Neuronal stem cell (in vitro differentiated cells): Measurements from ENCODE around the gene VDR.

Experiments used
- DNase-seq: peaks from one replicate; pipeline ENCODE4 v3.0.0-alpha.2; 2013; ENCODE audit warnings: low spot score
- H2AFZ ChIP-seq: one replicate; pipeline ENCODE4 v1.6.1; 2013; ENCODE audit warnings: mild to moderate bottlenecking, low read length, inconsistent platforms
- H2AK5ac ChIP-seq: 2 replicates; pipeline ENCODE4 v1.6.1; 2013; ENCODE audit warnings: low read depth, mild to moderate bottlenecking, inconsistent platforms, low read length, moderate library complexity, mixed read lengths
- H2BK120ac ChIP-seq: 2 replicates; pipeline ENCODE4 v1.6.1; 2013; ENCODE audit warnings: low read depth, mild to moderate bottlenecking, inconsistent platforms, low read length, moderate library complexity, mixed read lengths
- H2BK12ac ChIP-seq: one replicate; pipeline ENCODE4 v1.6.1; 2013; ENCODE audit warnings: low read length, inconsistent platforms
- H2BK15ac ChIP-seq: 2 replicates; pipeline ENCODE4 v1.6.1; 2013; ENCODE audit warnings: mild to moderate bottlenecking, low read length, inconsistent platforms, mixed read lengths
- H2BK5ac ChIP-seq: one replicate; pipeline ENCODE4 v1.6.1; 2013; ENCODE audit warnings: inconsistent platforms, mild to moderate bottlenecking, low read length, moderate library complexity
- H3K14ac ChIP-seq: one replicate; pipeline ENCODE4 v1.6.1; 2013; ENCODE audit warnings: low read length, inconsistent platforms
- H3K18ac ChIP-seq: 2 replicates; pipeline ENCODE4 v1.6.1; 2013; ENCODE audit warnings: low read length, inconsistent platforms
- H3K23ac ChIP-seq: 2 replicates; pipeline ENCODE4 v1.6.1; 2013; ENCODE audit warnings: low read depth, mild to moderate bottlenecking, mixed read lengths, low read length, inconsistent platforms; ENCODE audit not compliant: poor library complexity
- H3K27ac ChIP-seq: replicated peaks from 3 replicates; pipeline ENCODE4 v1.5.1; 2013; ENCODE audit warnings: low read length, inconsistent platforms
- H3K27me3 ChIP-seq, 3 experiments: 2 replicates each; pipeline ENCODE4 v1.6.1; 2013; ENCODE audit warnings: low read length in 3 of 3, mild to moderate bottlenecking in 2 of 3, inconsistent platforms in 1 of 3, low read depth in 1 of 3, mixed read lengths in 1 of 3, moderate library complexity in 1 of 3; ENCODE audit not compliant: control insufficient read depth in 3 of 3, insufficient read depth in 3 of 3
- H3K36me3 ChIP-seq, 2 donors: replicated peaks in 1 of 2; 2 replicates each; pipeline ENCODE4 v1.6.1; 2013; ENCODE audit warnings: low read length in 2 of 2; ENCODE audit not compliant: control insufficient read depth in 2 of 2, insufficient read depth in 2 of 2
- H3K4ac ChIP-seq: 2 replicates; pipeline ENCODE4 v1.6.1; 2013; ENCODE audit warnings: inconsistent platforms, mild to moderate bottlenecking, low read length, moderate library complexity
- H3K4me1 ChIP-seq, 2 donors: 1 replicate in 1 of 2; 2 replicates in 1 of 2; pipeline ENCODE4 v1.6.1; 2013; ENCODE audit warnings: low read length in 2 of 2, low read depth in 1 of 2; ENCODE audit not compliant: control insufficient read depth in 2 of 2, insufficient read depth in 1 of 2
- H3K4me2 ChIP-seq: one replicate; pipeline ENCODE4 v1.6.1; 2013; ENCODE audit warnings: mild to moderate bottlenecking, low read length, inconsistent platforms; ENCODE audit not compliant: insufficient read depth, poor library complexity, severe bottlenecking
- H3K4me3 ChIP-seq, 2 donors: 2 replicates each; pipeline ENCODE4 v1.5.1; 2013; ENCODE audit warnings: low read length in 2 of 2, mild to moderate bottlenecking in 2 of 2, inconsistent platforms in 1 of 2, moderate library complexity in 1 of 2
- H3K79me1 ChIP-seq: one replicate; pipeline ENCODE4 v1.6.1; 2013; ENCODE audit warnings: low read depth, mild to moderate bottlenecking, inconsistent platforms, low read length, moderate library complexity
- H3K9ac ChIP-seq: one replicate; pipeline ENCODE4 v1.6.1; 2013; ENCODE audit warnings: mild to moderate bottlenecking, low read depth, low read length, inconsistent platforms; ENCODE audit not compliant: poor library complexity
- H3K9me3 ChIP-seq, 2 donors: replicated peaks in 1 of 2; 2 replicates each; pipeline versions ENCODE3 to v1.6.1; 2013; ENCODE audit warnings: low read length in 2 of 2, mild to moderate bottlenecking in 2 of 2, inconsistent platforms in 1 of 2, low read depth in 1 of 2, mixed read lengths in 1 of 2, moderate library complexity in 1 of 2; ENCODE audit not compliant: control insufficient read depth in 2 of 2, insufficient read depth in 1 of 2
- H4K8ac ChIP-seq: one replicate; pipeline ENCODE4 v1.6.1; 2013; ENCODE audit warnings: low read depth, mild to moderate bottlenecking, inconsistent platforms, low read length, moderate library complexity
- H4K91ac ChIP-seq: one replicate; pipeline ENCODE4 v1.6.1; 2013; ENCODE audit warnings: low read length, low read depth, mild to moderate bottlenecking, inconsistent platforms; ENCODE audit not compliant: poor library complexity
- WGBS, 2 donors: extraction: QIAGEN DNeasy Blood & Tissue Kit; methylation state at CpG; one replicate each; pipeline ENCODE4 v1.1.7; 2013; ENCODE audit warnings: missing lambda C conversion rate in 2 of 2, mixed read lengths in 1 of 2; ENCODE audit not compliant: insufficient read length in 2 of 2, insufficient replicate concordance in 1 of 2; ENCODE audit errors: extremely low coverage in 2 of 2; 5-methylcytosine and 5-hydroxymethylcytosine counted together

VDR gene

DNA sequence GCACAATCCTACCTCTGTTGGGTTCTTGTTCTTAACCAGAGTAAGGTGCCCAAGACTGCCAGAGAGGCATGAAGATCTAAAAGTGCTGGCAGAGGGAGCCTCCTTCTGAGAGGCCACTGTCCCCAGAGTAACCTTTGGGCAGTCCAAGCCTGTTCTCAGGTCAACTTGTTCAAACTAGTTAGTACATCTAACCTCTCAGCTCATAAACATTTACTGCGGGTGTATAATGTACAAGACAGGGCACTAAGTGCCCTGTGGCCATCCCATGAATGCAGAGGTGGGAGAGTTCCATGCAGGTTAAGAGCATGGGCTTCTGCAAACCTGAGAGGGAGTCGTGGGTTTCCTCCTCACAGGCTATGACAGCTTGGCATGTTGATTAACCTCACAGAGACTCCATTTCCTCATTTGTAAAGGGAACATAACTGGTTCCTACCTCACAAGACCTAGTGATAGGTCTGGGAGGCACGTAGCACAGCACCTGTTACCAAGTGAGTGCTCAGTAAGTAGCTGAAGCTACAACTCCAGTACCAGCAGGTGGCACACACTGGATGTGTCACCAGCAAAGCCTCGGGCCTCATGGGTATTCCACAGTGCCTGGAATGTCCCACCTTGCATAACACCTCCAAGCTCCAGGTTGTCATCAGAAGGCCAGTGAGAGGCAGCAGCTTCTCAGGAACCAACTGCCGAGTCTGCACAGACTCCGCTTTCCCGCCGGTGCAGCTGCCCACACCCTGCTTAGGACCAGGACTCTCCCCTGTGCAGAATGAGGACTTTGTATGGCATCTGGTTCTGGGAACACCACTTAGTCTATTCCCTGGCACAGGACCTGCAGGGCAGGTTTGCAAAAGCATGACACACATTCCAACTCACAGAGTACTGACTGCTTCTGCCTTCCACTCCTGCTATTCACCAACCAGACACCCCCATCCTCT lies 4.4 kb downstream of the VDR start:
- H3K14ac ChIP-seq, result no peak overlapping the region
- DNase-seq, result no peak
- no peak overlapping the region for H3K23ac ChIP-seq
- no peak overlapping the region for H2BK15ac ChIP-seq
- no peak overlapping the region for H2AFZ ChIP-seq
- no peak overlapping the region for H3K4me2 ChIP-seq
- H3K18ac ChIP-seq, result no peak overlapping the region
- no CpG with 5 or more reads among the region's 8 CpGs for WGBS, 2 donors
- peaks cover 0 to 12% of the 10 kb centered on the region in 2 donors for H3K4me1 ChIP-seq
- no peak overlapping the region for H2BK120ac ChIP-seq
- no peak overlapping the region for H3K4ac ChIP-seq
- peaks cover 3 to 87% (median 30%) of the 10 kb centered on the region in 3 experiments for H3K27me3 ChIP-seq
- no peak overlapping the region for H3K27ac ChIP-seq
- no peaks in the 10 kb centered on the region for H3K79me1 ChIP-seq
- H2AK5ac ChIP-seq, result peak overlapping the region; percentile 9
- H3K36me3 ChIP-seq, result no peaks in the 10 kb centered on the region
- no peak overlapping the region for H2BK12ac ChIP-seq
- no peak overlapping the region for H2BK5ac ChIP-seq
- no peak overlapping the region for H4K91ac ChIP-seq
- no peak overlapping the region for H3K9ac ChIP-seq
- H3K4me3 ChIP-seq, result no peak overlapping the region
- H4K8ac ChIP-seq, result no peak overlapping the region
- peaks cover 0 to 3% of the 10 kb centered on the region in 2 donors for H3K9me3 ChIP-seq

DNA sequence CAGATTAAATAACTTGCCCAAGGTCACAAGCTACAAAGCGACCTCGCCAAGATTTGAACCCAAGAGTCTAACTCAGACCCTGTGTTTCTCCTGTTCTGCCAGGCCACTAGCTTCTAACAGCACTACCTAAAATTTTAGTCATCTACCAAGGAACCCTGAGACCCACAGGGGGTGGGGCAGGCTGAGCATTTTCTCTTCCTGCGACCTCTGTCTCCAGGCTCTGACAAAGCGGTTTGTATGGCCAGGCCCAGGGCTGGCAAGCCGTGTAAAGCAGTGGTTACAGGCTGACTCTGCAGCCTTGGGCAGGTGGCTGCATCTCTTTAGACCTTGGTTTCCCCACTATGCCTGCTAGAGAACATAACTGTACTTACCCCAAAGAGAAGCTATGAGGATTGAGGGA lies 5.3 kb downstream of the VDR start:
- Histone ChIP-seq H3K79me1 (no peaks in the 10 kb centered on the region), H3K9ac (no peak overlapping the region), H2AFZ (no peak overlapping the region), H4K91ac (no peak overlapping the region), H3K23ac (no peak overlapping the region), H3K18ac (no peak overlapping the region), H3K4me3 (no peak overlapping the region), H3K4me2 (no peak overlapping the region), H3K9me3 (peaks cover 0 to 3% of the 10 kb centered on the region in 2 donors), H3K4ac (no peak overlapping the region), H3K36me3 (no peaks in the 10 kb centered on the region), H2AK5ac (no peak overlapping the region), H3K27me3 (peaks cover 3 to 87% (median 23%) of the 10 kb centered on the region in 3 experiments), H2BK12ac (no peak overlapping the region), H2BK5ac (no peak overlapping the region), H2BK15ac (no peak overlapping the region), H3K27ac (no peak overlapping the region), H4K8ac (no peak overlapping the region), H2BK120ac (no peak overlapping the region), H3K4me1 (peaks cover 0 to 10% of the 10 kb centered on the region in 2 donors), H3K14ac (no peak overlapping the region)
- no CpG with 5 or more reads among the region's 5 CpGs for WGBS, 2 donors
- DNase-seq, result no peak

DNA sequence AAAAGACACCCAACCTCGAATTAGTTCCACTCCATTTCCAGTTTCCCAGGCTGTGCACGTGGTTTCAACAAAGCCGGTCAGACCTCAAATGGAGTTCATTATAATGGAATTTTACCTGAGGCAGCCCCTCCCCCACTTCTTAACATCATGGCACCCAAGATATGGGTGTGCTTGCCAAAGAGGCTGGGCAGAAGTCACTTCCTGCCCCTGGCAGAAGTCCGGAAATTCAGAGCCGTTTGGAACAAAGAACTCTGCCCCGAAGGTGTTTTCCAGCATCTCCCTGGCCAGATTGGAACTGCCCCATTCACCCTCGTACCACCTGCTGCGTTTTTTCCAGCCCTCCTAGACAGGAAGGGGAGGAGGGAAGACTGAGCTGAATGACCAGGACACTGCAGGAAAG lies 8.2 kb downstream of the VDR start:
- H3K23ac ChIP-seq, result no peak overlapping the region
- no peaks in the 10 kb centered on the region for H3K36me3 ChIP-seq
- no peak overlapping the region for H2AK5ac ChIP-seq
- H3K4me1 ChIP-seq, result peaks cover 0 to 7% of the 10 kb centered on the region in 2 donors
- H2AFZ ChIP-seq, result no peak overlapping the region
- DNase-seq, result no peak
- H2BK5ac ChIP-seq, result no peak overlapping the region
- H2BK12ac ChIP-seq, result no peak overlapping the region
- WGBS, 2 donors, result no CpG with 5 or more reads among the region's 8 CpGs
- no peak overlapping the region for H3K18ac ChIP-seq
- H3K4ac ChIP-seq, result no peak overlapping the region
- no peak overlapping the region for H3K27ac ChIP-seq
- no peak overlapping the region for H3K9ac ChIP-seq
- no peak overlapping the region for H2BK120ac ChIP-seq
- no peaks in the 10 kb centered on the region for H3K79me1 ChIP-seq
- no peak overlapping the region for H3K14ac ChIP-seq
- H3K4me2 ChIP-seq, result no peak overlapping the region
- H3K9me3 ChIP-seq, result no peaks in the 10 kb centered on the region
- H3K4me3 ChIP-seq, result no peak overlapping the region
- H2BK15ac ChIP-seq, result no peak overlapping the region
- peaks cover 0 to 78% (median 0%) of the 10 kb centered on the region in 3 experiments for H3K27me3 ChIP-seq
- H4K8ac ChIP-seq, result no peak overlapping the region
- H4K91ac ChIP-seq, result no peak overlapping the region

DNA sequence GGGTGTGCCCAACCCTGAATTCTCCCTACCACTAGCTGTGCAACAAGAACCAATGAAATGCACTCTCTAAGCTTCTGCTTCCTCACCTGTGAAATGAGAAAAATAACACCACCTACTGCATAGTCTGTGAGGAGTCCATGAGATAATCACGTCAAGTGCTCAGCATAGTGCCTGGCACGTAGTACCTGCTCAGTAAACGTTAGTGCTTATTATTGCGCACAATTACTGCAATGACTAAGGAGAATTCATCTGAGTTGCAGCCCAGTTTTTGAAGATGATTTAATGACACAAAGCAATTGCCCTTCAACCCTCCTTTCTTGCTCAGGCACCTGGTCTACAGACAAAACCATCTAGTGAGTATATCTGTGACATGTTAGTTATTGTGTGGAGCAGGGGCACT lies 8.8 kb downstream of the VDR start:
- H2BK12ac ChIP-seq, result no peak overlapping the region
- H3K18ac ChIP-seq, result no peak overlapping the region
- peaks cover 0 to 7% of the 10 kb centered on the region in 2 donors for H3K4me1 ChIP-seq
- H3K4ac ChIP-seq, result no peak overlapping the region
- no peak overlapping the region for H3K4me2 ChIP-seq
- no peak overlapping the region for H3K4me3 ChIP-seq
- H3K27ac ChIP-seq, result no peak overlapping the region
- H4K91ac ChIP-seq, result no peak overlapping the region
- no peaks in the 10 kb centered on the region for H3K79me1 ChIP-seq
- WGBS, 2 donors, result no CpG with 5 or more reads among the region's 4 CpGs
- H2BK120ac ChIP-seq, result no peak overlapping the region
- H3K36me3 ChIP-seq, result no peaks in the 10 kb centered on the region
- no peak overlapping the region for H2AFZ ChIP-seq
- DNase-seq, result no peak
- H3K23ac ChIP-seq, result peak overlapping the region; percentile 25
- H3K14ac ChIP-seq, result no peak overlapping the region
- H4K8ac ChIP-seq, result no peak overlapping the region
- no peak overlapping the region for H2BK5ac ChIP-seq
- H3K9ac ChIP-seq, result no peak overlapping the region
- H2AK5ac ChIP-seq, result no peak overlapping the region
- peaks cover 0 to 72% (median 0%) of the 10 kb centered on the region in 3 experiments for H3K27me3 ChIP-seq
- no peak overlapping the region for H2BK15ac ChIP-seq
- H3K9me3 ChIP-seq, result no peaks in the 10 kb centered on the region
